IPS-18c (cell line): ENCODE results near the gene TSC22D2.

Source experiments
- H3K4me3 ChIP-seq: 2 replicates; pipeline ENCODE4 v1.7.0; 2013; ENCODE audit warnings: low read depth, mild to moderate bottlenecking, low read length, moderate library complexity; ENCODE audit not compliant: insufficient read depth
- H3K9me3 ChIP-seq: one replicate; pipeline ENCODE4 v1.6.1; 2013; ENCODE audit warnings: mild to moderate bottlenecking, low read length, moderate library complexity; ENCODE audit not compliant: control insufficient read depth, insufficient read depth

The TSC22D2 gene

GRCh38 chr3:150423761-150424160 lies 15.7 kb downstream of the TSC22D2 start:
- Histone ChIP-seq H3K4me3 (no peak overlapping the region), H3K9me3 (no peaks in the 10 kb centered on the region)

- H3K9me3 ChIP-seq, result no peaks in the 10 kb centered on the region
- H3K4me3 ChIP-seq, result no peak overlapping the region
Observed at GRCh38 chr3:150426292-150426691, 18.2 kb downstream of the TSC22D2 start.

GRCh38 chr3:150428562-150428961 lies 20.5 kb downstream of the TSC22D2 start:
- no peak overlapping the region for H3K4me3 ChIP-seq
- no peaks in the 10 kb centered on the region for H3K9me3 ChIP-seq

- no peaks in the 10 kb centered on the region for H3K9me3 ChIP-seq
- no peak overlapping the region for H3K4me3 ChIP-seq
Observed at GRCh38 chr3:150429767-150430671, 21.9 kb downstream of the TSC22D2 start.

DNA sequence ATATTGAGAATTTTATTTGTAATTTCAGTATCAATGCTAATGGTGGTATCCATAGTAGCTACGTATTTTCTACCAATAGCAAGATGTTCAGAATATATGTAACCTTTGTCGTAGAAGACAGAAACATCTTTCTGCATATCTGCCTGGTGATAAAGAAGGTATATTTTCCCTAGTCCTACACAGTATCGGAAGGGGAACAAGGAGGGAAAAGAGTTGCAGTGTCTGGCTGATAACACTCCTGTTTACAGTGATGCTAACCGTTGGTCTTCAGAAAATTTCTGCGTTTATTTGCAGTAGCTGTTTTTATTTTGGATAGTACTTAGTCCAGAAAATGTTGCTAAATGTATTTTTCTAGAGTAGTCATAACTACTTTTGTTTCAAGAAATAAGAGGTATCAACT lies 25.2 kb downstream of the TSC22D2 start:
- H3K9me3 ChIP-seq, result no peaks in the 10 kb centered on the region
- H3K4me3 ChIP-seq, result no peak overlapping the region

GRCh38 chr3:150434234-150434633 lies 26.1 kb downstream of the TSC22D2 start:
- Histone ChIP-seq H3K4me3 (no peak overlapping the region), H3K9me3 (no peaks in the 10 kb centered on the region)

- no peaks in the 10 kb centered on the region for H3K9me3 ChIP-seq
- H3K4me3 ChIP-seq, result no peak overlapping the region
Observed at GRCh38 chr3:150436161-150436560, 28.1 kb downstream of the TSC22D2 start.

DNA sequence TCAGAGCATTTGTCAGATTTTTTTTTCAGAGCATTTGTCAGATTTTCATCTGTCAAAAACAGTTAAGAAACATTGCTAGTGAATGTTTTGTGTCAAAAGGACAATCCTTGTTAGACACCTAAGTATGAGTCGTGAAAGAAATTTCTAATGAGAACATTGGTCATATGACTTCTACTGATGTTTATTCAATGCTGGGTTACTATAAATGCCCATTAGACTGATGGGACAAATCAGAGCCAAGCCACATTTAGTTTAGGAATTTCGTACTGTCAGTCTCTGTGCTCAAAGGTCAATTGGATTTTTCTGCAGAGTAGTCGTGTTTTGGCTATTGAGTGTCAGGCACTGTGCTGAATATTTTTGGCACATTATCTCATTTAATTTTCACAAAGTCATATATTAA lies 31.6 kb downstream of the TSC22D2 start:
- Histone ChIP-seq H3K4me3 (no peak overlapping the region), H3K9me3 (no peaks in the 10 kb centered on the region)

GRCh38 chr3:150443331-150443741 lies 35.2 kb downstream of the TSC22D2 start:
- no peaks in the 10 kb centered on the region for H3K9me3 ChIP-seq

GRCh38 chr3:150444371-150444770 lies 36.3 kb downstream of the TSC22D2 start:
- H3K9me3 ChIP-seq, result no peaks in the 10 kb centered on the region

More at GRCh38 chr3:150443331-150443741, 35.2 kb downstream of the TSC22D2 start:
- H3K4me3 ChIP-seq, result no peak overlapping the region

GRCh38 chr3:150446470-150446977 lies 38.4 kb downstream of the TSC22D2 start:
- H3K9me3 ChIP-seq, result no peaks in the 10 kb centered on the region
- H3K4me3 ChIP-seq, result no peak overlapping the region

More at GRCh38 chr3:150444371-150444770, 36.3 kb downstream of the TSC22D2 start:
- no peak overlapping the region for H3K4me3 ChIP-seq

DNA sequence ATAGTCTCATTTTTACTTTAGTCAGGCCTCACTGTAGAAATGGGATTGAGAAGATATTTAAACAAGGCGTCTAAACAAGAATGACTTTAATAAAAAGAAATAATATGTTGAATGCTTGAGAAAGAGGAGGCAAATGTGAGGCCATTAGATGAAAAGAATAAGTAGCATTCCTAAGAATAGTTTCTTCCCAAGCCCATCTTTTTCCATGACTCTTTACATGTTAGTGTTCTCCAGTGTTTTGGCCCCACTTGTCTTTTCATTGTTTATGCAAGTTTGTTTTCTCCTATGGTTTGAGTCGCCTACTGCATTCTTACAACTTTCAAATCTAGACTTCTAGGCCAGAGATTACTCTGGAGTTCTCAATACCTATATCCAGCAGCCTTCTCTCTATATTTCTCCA lies 39.0 kb downstream of the TSC22D2 start:
- H3K9me3 ChIP-seq, result no peaks in the 10 kb centered on the region
- H3K4me3 ChIP-seq, result no peak overlapping the region

DNA sequence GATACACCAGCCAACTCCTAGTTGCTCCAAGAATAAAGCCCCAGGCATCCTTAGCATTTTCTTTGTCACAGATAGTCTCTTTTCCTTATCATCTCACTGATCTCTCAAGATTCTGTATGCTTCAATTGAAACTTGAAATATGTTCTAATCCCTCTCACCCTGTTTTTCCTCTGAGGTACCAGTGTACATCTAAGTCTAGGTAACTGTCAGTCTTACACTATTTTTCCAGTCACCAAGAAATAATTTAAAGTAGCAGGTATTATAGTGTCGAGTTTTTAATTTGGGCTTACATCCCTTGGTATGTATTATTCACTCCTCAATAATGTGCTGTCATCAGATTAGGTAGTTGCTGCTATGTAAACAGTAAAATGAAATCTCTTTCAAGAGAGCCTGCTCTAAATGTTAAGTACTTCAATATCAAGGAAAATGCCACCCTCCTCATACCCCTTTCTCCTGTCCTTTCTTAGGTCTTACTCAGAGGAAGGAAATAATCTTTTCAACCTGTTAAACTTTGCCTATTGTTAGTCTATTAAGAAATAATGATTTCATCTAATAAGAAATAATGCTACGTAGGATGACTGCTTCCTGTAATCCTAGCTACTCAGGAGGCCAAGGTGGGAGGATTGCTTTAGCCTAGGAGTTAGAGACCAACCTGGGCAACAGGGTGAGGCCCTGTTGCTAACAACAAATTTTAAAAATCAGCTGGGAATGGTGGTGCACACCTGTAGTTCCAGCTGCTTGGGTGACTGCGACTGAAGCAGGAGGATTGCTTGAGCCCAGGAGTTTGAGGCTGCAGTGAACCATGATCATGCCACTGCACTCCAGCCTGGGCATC lies 39.8 kb downstream of the TSC22D2 start:
- H3K9me3 ChIP-seq, result no peaks in the 10 kb centered on the region
- no peak overlapping the region for H3K4me3 ChIP-seq

DNA sequence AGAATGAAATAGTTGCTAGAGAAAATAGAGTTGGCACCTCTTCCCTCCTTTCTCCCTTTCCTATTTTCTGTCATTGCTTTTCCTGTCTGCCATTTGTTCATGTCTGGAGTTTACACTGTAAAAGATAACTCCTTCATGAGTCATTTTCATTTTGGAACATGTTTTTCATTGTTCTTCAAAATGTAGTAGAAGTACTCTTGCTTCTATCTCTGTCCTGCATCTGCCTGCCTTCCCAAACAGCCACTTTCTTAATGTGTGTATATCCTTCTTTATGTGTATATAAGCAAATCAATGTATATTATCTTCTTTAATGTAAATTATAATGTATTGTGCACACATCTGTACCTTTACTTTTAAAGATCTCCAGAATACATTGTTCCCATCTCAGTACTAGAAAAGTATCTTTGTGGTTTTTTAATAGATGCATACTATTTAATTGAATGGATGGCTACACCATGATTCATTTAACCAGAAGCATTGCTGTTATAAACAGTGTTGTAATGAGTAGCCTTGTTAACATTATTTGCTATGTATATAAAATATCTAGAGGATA lies 41.1 kb downstream of the TSC22D2 start:
- H3K9me3 ChIP-seq, result no peaks in the 10 kb centered on the region
- no peak overlapping the region for H3K4me3 ChIP-seq

- Histone ChIP-seq H3K4me3 (no peak overlapping the region), H3K9me3 (no peaks in the 10 kb centered on the region)
Observed at GRCh38 chr3:150450916-150451315, 42.8 kb downstream of the TSC22D2 start.

DNA sequence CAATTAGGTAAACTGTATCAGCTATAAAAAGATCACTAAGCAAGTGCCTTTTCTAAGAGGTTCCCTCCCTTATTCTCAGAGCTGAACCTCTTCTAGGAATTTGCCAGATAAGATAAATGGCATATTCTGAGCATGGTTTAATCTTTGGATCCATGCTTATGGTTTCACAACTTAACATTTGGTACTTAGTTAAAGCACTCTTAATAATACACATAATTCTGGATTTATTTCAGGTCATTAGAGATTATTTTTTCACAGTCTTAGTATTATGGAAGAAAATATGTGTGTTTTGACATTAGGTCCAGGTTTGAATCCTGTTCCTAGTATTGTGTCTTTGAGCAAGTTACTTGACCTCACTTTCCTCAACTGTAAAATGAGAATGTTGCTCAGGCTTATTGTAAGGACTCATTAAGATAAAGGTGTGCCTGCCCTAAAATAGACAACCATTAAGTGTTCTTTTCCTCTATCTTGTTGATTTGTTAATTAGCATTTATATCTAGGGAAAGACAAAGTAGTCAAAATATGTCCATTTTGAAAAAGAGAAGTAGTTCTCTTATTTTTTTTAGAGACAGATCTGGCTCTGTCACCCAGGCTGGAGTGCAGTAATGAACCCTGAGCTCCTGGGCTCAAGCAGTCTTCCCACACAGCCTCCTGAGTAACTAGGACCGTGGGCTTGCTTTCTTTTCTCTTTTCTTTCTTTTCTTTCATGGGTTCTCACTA lies 43.4 kb downstream of the TSC22D2 start:
- Histone ChIP-seq H3K4me3 (no peak overlapping the region), H3K9me3 (no peaks in the 10 kb centered on the region)

DNA sequence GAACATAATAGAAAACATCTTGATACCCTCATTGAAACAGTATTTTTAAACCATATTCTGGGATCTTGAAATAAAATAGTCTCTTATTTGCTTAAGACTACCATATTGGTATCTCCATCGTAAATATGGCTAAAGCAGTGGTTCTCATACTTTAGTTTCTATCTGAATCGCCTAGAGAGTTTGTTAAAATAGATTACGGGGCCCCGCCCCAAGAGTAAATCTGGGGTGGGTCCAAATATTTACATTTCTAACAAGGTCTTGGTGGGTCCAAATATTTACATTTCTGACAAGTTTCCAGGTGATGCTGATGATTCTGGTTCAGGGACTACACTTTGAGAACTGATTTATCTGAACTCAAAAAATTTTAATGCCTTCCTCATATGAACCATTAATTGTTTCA lies 45.3 kb downstream of the TSC22D2 start:
- H3K4me3 ChIP-seq, result no peak overlapping the region
- H3K9me3 ChIP-seq, result no peaks in the 10 kb centered on the region
